ENCODE data around the gene LCN15. TPM values are rescaled to one million over a fixed set of nuclear protein-coding genes. Genes with fewer than 3 reads are reported as not detected.

The LCN15 gene
- total RNA-seq, 1 donor from 2014 or later: 0.29 TPM

Other genes with a start within 250 kb of the LCN15 start
- 114 and 284 TPM in 2 replicates for gene NOTCH1, start 218.5 kb downstream of the LCN15 start, total RNA-seq
- 712 and 917 TPM in 2 replicates for gene EGFL7, start 101.6 kb downstream of the LCN15 start, total RNA-seq
- gene AGPAT2, start 77.1 kb downstream of the LCN15 start, total RNA-seq: 43.2 and 50.2 TPM in 2 replicates
- 153 and 247 TPM in 2 replicates for gene DIPK1B, start 51.9 kb downstream of the LCN15 start, total RNA-seq
- not detected in 2 replicates for gene LCN10, start 21.6 kb downstream of the LCN15 start, total RNA-seq
- not detected in 2 replicates for gene LCN6, start 16.0 kb downstream of the LCN15 start, total RNA-seq
- not detected in 2 replicates for gene LCN8, start 6.3 kb downstream of the LCN15 start, total RNA-seq
- gene TMEM141, start 26.8 kb upstream of the LCN15 start, total RNA-seq: 69.7 and 113 TPM in 2 replicates
- 0.41 and 0.48 TPM in 2 replicates for gene CCDC183, start 31.8 kb upstream of the LCN15 start, total RNA-seq
- 90.2 and 99.9 TPM in 2 replicates for gene RABL6, start 43.4 kb upstream of the LCN15 start, total RNA-seq
- 0.48 and 1.6 TPM in 2 replicates for gene AJM1, start 78.0 kb upstream of the LCN15 start, total RNA-seq
- 153 and 179 TPM in 2 replicates for gene PHPT1, start 84.9 kb upstream of the LCN15 start, total RNA-seq
- 1.4 and 3.4 TPM in 2 replicates for gene MAMDC4, start 87.8 kb upstream of the LCN15 start, total RNA-seq
- gene EDF1, start 101.8 kb upstream of the LCN15 start, total RNA-seq: 496 and 520 TPM in 2 replicates
- 12.2 and 21.9 TPM in 2 replicates for gene TRAF2, start 122.0 kb upstream of the LCN15 start, total RNA-seq
- 187 and 188 TPM in 2 replicates for gene FBXW5, start 180.2 kb upstream of the LCN15 start, total RNA-seq
- not detected in 2 replicates for gene C8G, start 180.7 kb upstream of the LCN15 start, total RNA-seq
- not detected in 2 replicates for gene LCN12, start 187.8 kb upstream of the LCN15 start, total RNA-seq
- gene PTGDS, start 213.0 kb upstream of the LCN15 start, total RNA-seq: not detected in 2 replicates
- gene LCNL1, start 218.5 kb upstream of the LCN15 start, total RNA-seq: not detected in 2 replicates
- gene PAXX, start 227.9 kb upstream of the LCN15 start, total RNA-seq: 28.0 and 47.2 TPM in 2 replicates
- gene CLIC3, start 232.1 kb upstream of the LCN15 start, total RNA-seq: 0.29 and 2.3 TPM in 2 replicates

Measured in glomerular endothelial cell (primary cell).